ENCODE results near the gene FAM114A1. TPM values are rescaled to one million over a fixed set of nuclear protein-coding genes. Genes with fewer than 3 reads are reported as not detected.

Gene FAM114A1
- total and polyA plus RNA-seq, 2 of the 8 experiments (the other 6 are each of a cell fraction or from before 2014, with no cell fraction given): 9.5 to 12.0 TPM

DNA sequence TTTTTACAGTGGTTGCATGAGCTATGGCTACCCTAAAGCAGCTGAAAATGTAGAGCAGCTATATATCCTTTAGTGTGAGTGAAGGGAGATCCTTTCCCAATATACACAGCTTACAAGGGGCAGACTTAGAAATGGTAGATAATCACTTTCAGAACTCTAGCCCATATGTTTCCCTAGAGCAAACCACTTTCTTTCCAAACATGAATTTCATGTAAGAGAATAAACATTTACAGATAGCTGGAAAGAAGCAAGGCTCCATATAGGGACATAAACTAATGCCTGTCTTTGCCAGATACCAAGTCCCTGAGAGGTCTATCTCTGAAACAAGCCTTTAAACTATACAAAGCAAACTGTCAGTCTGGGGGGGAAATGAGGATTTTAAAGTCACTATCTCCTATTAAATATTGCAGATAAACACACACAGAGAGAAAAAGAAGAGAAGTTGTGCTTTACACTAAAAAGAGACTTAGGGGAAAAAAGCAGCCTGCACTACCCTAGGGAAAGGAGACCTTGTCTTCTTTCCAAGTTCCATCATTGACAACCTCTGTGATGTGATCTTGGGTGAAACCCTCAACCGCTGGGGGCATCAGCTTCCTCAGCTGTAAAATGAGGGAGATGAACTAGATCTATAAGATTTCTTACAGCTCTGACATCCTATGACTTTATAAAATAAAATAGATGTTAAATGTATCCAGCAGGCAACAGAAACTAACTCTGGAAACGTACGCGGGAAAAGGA, 91.0 kb downstream of the FAM114A1 start:
- Histone ChIP-seq H3K18ac (ENCODE audit: extremely low read depth, low read length) (no peak overlapping the region), H3K27ac (ENCODE audit: low read depth, low read length) (no peak overlapping the region), H4K8ac (ENCODE audit: extremely low read depth, insufficient read depth, low read length) (no peak overlapping the region), H3K56ac (replicated peaks; ENCODE audit: insufficient read length, low read depth, low read length) (no peak overlapping the region), H3K23me2 (ENCODE audit: low read depth, low read length) (no peaks in the 10 kb centered on the region), H3K9ac (replicated peaks in 1 of 4; ENCODE audit: extremely low read depth in 1 of 4, low read depth in 3 of 4, low read length in 3 of 4) (no peak overlapping the region), H3K4me2 (ENCODE audit: insufficient read depth in 1 of 2, low read depth in 2 of 2, low read length in 2 of 2) (no peak overlapping the region), H3K23ac (ENCODE audit: insufficient read length) (no peak overlapping the region), H2BK20ac (ENCODE audit: low read length) (no peak overlapping the region), H2BK12ac (ENCODE audit: low read depth, low read length) (no peak overlapping the region), H4K5ac (ENCODE audit: insufficient read length, low read depth, low read length) (no peak overlapping the region), H3K14ac (ENCODE audit: insufficient read length) (no peak overlapping the region), H3K4me3 (ENCODE audit: extremely low read depth in 1 of 4, insufficient read depth in 2 of 4, low read depth in 3 of 4, low read length in 4 of 4) (no peak overlapping the region), H2BK120ac (replicated peaks; ENCODE audit: low read depth, low read length) (no peak overlapping the region), H2AK5ac (ENCODE audit: low read depth, low read length) (no peak overlapping the region), H3K36me3 (ENCODE audit: control insufficient read depth in 2 of 4, insufficient read depth in 4 of 4, low read length in 3 of 4) (no peaks in the 10 kb centered on the region), H4K91ac (replicated peaks; ENCODE audit: insufficient read length, low read length) (no peak overlapping the region), H3K79me2 (ENCODE audit: control insufficient read depth in 1 of 2, insufficient read depth in 2 of 2, low read length in 2 of 2) (no peaks in the 10 kb centered on the region), H3K4me1 (replicated peaks in 1 of 4; ENCODE audit: control insufficient read depth in 3 of 4, insufficient read depth in 4 of 4, low read length in 3 of 4) (no peaks in the 10 kb centered on the region), H3K4ac (replicated peaks; ENCODE audit: insufficient read length, low read depth, low read length) (no peak overlapping the region), H3K27me3 (replicated peaks in 1 of 4; ENCODE audit: control insufficient read depth in 3 of 4, extremely low read depth in 1 of 4, insufficient read depth in 3 of 4, low read length in 3 of 4) (no peaks in the 10 kb centered on the region; a peak in 1 of 7 replicates), H2AFZ (ENCODE audit: low read length) (no peak overlapping the region), H2BK15ac (ENCODE audit: low read length) (no peak overlapping the region), H3K79me1 (ENCODE audit: low read depth, low read length) (no peaks in the 10 kb centered on the region), H3K9me3 (ENCODE audit: insufficient read depth in 2 of 2, low read depth in 1 of 2, low read length in 1 of 2) (no peaks in the 10 kb centered on the region), H2BK5ac (ENCODE audit: low read depth, low read length) (no peak overlapping the region), H4K20me1 (replicated peaks in 1 of 2; ENCODE audit: control insufficient read depth in 1 of 2, insufficient read depth in 2 of 2, low read length in 2 of 2) (no peaks in the 10 kb centered on the region)
- DNase-seq (ENCODE audit: low read depth in 1 of 2, low spot score in 2 of 2): no peak
- ChIA-PET POLR2A (ENCODE audit: partially characterized antibody) (no interaction called here), CTCF (ENCODE audit: partially characterized antibody) (interaction anchor here (2.6 kb wide), 1 partner anchor 35 kb away, joined by 6 read pairs; no protein-coding TSS in a partner anchor)
- 92% methylated on average over 4 of the region's 4 CpGs; no CpG with 5 or more reads in 1 of the 2 experiments for WGBS, 2 experiments (ENCODE audit: extremely low coverage in 1 of 2, insufficient coverage in 1 of 2, insufficient read length in 1 of 2, insufficient replicate concordance in 2 of 2, low coverage in 1 of 2, low lambda C conversion rate in 2 of 2, missing lambda C conversion rate in 1 of 2)
- FAIRE-seq: no peak
- TF ChIP-seq JUN (IDR thresholded peaks at IDR 0.05; ENCODE audit: low read depth, low read length) (no peak), SIRT6 (IDR thresholded peaks at IDR 0.05; ENCODE audit: low read length) (no peak), SIN3A (conservative IDR thresholded peaks at IDR 0.05 in 1 of 2, IDR thresholded peaks at IDR 0.05 in 1 of 2; ENCODE audit: low read depth in 1 of 2, low read length in 2 of 2) (no peak), RFX5 (IDR thresholded peaks at IDR 0.05; ENCODE audit: borderline replicate concordance, low read depth, low read length) (no peak), NRF1 (IDR thresholded peaks at IDR 0.05; ENCODE audit: low read depth, low read length) (no peak), TEAD4 (IDR thresholded peaks at IDR 0.05; ENCODE audit: low read depth, low read length) (no peak), SIX5 (IDR thresholded peaks at IDR 0.05; ENCODE audit: low read depth, low read length) (no peak)
- TF ChIP-seq, protein P1, sequence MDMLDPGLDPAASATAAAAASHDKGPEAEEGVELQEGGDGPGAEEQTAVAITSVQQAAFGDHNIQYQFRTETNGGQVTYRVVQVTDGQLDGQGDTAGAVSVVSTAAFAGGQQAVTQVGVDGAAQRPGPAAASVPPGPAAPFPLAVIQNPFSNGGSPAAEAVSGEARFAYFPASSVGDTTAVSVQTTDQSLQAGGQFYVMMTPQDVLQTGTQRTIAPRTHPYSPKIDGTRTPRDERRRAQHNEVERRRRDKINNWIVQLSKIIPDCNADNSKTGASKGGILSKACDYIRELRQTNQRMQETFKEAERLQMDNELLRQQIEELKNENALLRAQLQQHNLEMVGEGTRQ (IDR thresholded peaks at IDR 0.05; ENCODE audit: low read length): no peak

All from H1 (cell line).